GM12891 (cell line): ENCODE data around the gene ACSBG1.

Experiments
- PAX5 ChIP-seq: IDR thresholded peaks from 2 replicates; pipeline ENCODE4 v1.6.1; 2011; ENCODE audit warnings: low read length, moderate library complexity, mild to moderate bottlenecking; ENCODE audit not compliant: insufficient read depth, severe bottlenecking
- POLR2A ChIP-seq: IDR thresholded peaks from 2 replicates; pipeline ENCODE4 v1.6.1; 2011; ENCODE audit warnings: low read depth, low read length, control low read depth
- POLR2AphosphoS5 ChIP-seq: IDR thresholded peaks from 2 replicates; pipeline ENCODE4 v1.6.1; 2011; ENCODE audit warnings: low read depth, low read length, control low read depth
- SPI1 ChIP-seq: IDR thresholded peaks from 2 replicates; pipeline ENCODE4 v1.6.1; 2011; ENCODE audit warnings: low read depth, low read length, control low read depth
- TAF1 ChIP-seq: IDR thresholded peaks from 2 replicates; pipeline ENCODE4 v1.6.1; 2011; ENCODE audit warnings: low read depth, low read length, control low read depth

- TF ChIP-seq TAF1, result no peak
- no peak for TF ChIP-seq POLR2A
- no peak for TF ChIP-seq POLR2AphosphoS5
- TF ChIP-seq SPI1, result no peak
- TF ChIP-seq PAX5, result no peak
Observed at GRCh38 chr15:78200276-78200930, 34.0 kb downstream of the ACSBG1 start.
